PFSK-1 (cell line): ENCODE measurements around the gene CYREN.

Experiments
- POLR2AphosphoS5 ChIP-seq: IDR thresholded peaks from 2 replicates; pipeline ENCODE4 v1.6.1; 2012; ENCODE audit warnings: low read depth, mild to moderate bottlenecking, control low read depth, low read length, moderate library complexity
- SIN3A ChIP-seq: IDR thresholded peaks from 2 replicates; pipeline ENCODE4 v1.6.1; 2012; ENCODE audit warnings: mild to moderate bottlenecking, low read length, moderate library complexity, borderline replicate concordance; ENCODE audit not compliant: insufficient read depth
- TAF1 ChIP-seq: IDR thresholded peaks from 2 replicates; pipeline ENCODE4 v1.6.1; 2012; ENCODE audit warnings: low read length, control low read depth, borderline replicate concordance; ENCODE audit not compliant: insufficient read depth
- TF ChIP-seq, protein P1 (sequence below), 2 experiments: IDR thresholded peaks; 2 replicates each; pipeline versions ENCODE4 v1.6.1 to v1.8.0; 2011 to 2012; ENCODE audit warnings: low read depth in 2 of 2, low read length in 2 of 2, control low read depth in 1 of 2, inconsistent platforms in 1 of 2, mild to moderate bottlenecking in 1 of 2, moderate library complexity in 1 of 2; ENCODE audit not compliant: insufficient read depth in 1 of 2

DNA sequence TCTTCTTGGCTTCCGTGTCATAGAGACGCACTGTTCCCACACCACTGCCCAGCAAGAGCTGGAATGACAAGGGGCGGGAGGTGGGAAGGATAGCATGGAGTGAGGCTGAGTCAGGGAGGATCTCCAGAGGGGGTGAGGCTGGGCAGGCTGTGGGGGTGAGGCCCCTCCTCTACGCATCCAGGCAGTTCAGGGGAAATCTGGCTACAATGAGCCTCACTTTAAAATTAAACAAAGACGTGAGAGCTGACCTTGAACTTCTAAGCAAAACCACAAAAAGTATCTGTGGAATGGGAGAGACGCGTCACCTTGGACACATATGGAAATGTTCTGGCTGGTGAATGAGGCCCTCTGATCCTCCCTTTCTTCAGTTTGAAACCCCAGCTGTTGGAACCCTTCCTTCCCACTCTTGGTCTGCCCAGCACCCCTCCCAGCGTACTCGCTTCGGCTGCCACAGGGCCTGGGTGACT lies 23.1 kb upstream of the CYREN start:
- TF ChIP-seq, protein P1, sequence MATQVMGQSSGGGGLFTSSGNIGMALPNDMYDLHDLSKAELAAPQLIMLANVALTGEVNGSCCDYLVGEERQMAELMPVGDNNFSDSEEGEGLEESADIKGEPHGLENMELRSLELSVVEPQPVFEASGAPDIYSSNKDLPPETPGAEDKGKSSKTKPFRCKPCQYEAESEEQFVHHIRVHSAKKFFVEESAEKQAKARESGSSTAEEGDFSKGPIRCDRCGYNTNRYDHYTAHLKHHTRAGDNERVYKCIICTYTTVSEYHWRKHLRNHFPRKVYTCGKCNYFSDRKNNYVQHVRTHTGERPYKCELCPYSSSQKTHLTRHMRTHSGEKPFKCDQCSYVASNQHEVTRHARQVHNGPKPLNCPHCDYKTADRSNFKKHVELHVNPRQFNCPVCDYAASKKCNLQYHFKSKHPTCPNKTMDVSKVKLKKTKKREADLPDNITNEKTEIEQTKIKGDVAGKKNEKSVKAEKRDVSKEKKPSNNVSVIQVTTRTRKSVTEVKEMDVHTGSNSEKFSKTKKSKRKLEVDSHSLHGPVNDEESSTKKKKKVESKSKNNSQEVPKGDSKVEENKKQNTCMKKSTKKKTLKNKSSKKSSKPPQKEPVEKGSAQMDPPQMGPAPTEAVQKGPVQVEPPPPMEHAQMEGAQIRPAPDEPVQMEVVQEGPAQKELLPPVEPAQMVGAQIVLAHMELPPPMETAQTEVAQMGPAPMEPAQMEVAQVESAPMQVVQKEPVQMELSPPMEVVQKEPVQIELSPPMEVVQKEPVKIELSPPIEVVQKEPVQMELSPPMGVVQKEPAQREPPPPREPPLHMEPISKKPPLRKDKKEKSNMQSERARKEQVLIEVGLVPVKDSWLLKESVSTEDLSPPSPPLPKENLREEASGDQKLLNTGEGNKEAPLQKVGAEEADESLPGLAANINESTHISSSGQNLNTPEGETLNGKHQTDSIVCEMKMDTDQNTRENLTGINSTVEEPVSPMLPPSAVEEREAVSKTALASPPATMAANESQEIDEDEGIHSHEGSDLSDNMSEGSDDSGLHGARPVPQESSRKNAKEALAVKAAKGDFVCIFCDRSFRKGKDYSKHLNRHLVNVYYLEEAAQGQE (IDR thresholded peaks at IDR 0.05; ENCODE audit: insufficient read depth in 1 of 2, low read depth in 2 of 2, low read length in 2 of 2) = no peak
- TF ChIP-seq SIN3A (no peak), TAF1 (no peak), POLR2AphosphoS5 (no peak)
